IMR-90 (cell line): ENCODE results near the gene PTX4. TPM values are rescaled to one million over a fixed set of nuclear protein-coding genes. Genes with fewer than 3 reads are reported as not detected.

ENCODE experiments used
- ATAC-seq: fragments of 200-7000 bp; cut with Tn5 transposase; 2 replicates; pipeline ENCODE4 v1.9.1; 2020; ENCODE audit warnings: low read depth, mild to moderate bottlenecking, moderate library complexity
- BruUV-seq: library from RNA; stranded (reverse); fragments of 400-500 nt; replicated peaks from 2 replicates; lab custom pipeline; 2021; lab: Mats Ljungman, UMichigan
- CTCF ChIA-PET: fragments of 300-600 bp; formaldehyde crosslinking; extraction: SDS; loops from one replicate; lab custom pipeline; 2021; ENCODE audit warnings: antibody characterized with exemption; lab: Yijun Ruan, JAX
- POLR2A ChIA-PET: fragments of 300-600 bp; sonication (Branson Sonifier 250); formaldehyde crosslinking; loops from one replicate; lab custom pipeline; 2022; ENCODE audit warnings: antibody characterized with exemption; ENCODE audit not compliant: unreplicated experiment; lab: Charles Lee
- DNase-seq: peaks from one replicate; pipeline ENCODE4 v3.0.0; 2013
- H2AFZ ChIP-seq: replicated peaks from 2 replicates; pipeline ENCODE3; 2013; ENCODE audit warnings: low read length, mild to moderate bottlenecking; ENCODE audit not compliant: poor library complexity
- H2AK5ac ChIP-seq: 2 replicates; pipeline ENCODE4 v1.6.1; 2013; ENCODE audit warnings: low read depth, low read length, inconsistent platforms
- H2AK9ac ChIP-seq: replicated peaks from 2 replicates; pipeline ENCODE3; 2013; ENCODE audit warnings: mild to moderate bottlenecking, low read depth, low read length, moderate library complexity; ENCODE audit not compliant: poor library complexity
- H2BK120ac ChIP-seq: 2 replicates; pipeline ENCODE4 v1.6.1; 2013; ENCODE audit warnings: low read depth, low read length, inconsistent platforms
- H2BK15ac ChIP-seq: 3 replicates; pipeline ENCODE4 v1.6.1; 2013; ENCODE audit warnings: low read depth, low read length, inconsistent platforms
- H2BK20ac ChIP-seq: 2 replicates; pipeline ENCODE4 v1.6.1; 2013; ENCODE audit warnings: low read depth, mild to moderate bottlenecking, inconsistent platforms, low read length, moderate library complexity
- H2BK5ac ChIP-seq: 2 replicates; pipeline ENCODE4 v1.6.1; 2013; ENCODE audit warnings: mild to moderate bottlenecking, low read depth, low read length, inconsistent platforms; ENCODE audit not compliant: poor library complexity, severe bottlenecking
- H3K14ac ChIP-seq: replicated peaks from 2 replicates; pipeline ENCODE4 v1.6.1; 2013; ENCODE audit warnings: low read depth, low read length, inconsistent platforms
- H3K18ac ChIP-seq: 2 replicates; pipeline ENCODE4 v1.6.1; 2013; ENCODE audit warnings: low read depth, low read length, control low read depth
- H3K23ac ChIP-seq: 2 replicates; pipeline ENCODE4 v1.6.1; 2013; ENCODE audit warnings: low read depth, low read length, inconsistent platforms
- H3K27ac ChIP-seq: 2 replicates; pipeline ENCODE4 v1.5.1; 2013; ENCODE audit warnings: mild to moderate bottlenecking, control low read depth, low read length; ENCODE audit not compliant: insufficient read depth
- H3K27me3 ChIP-seq: 2 replicates; pipeline ENCODE4 v1.6.1; 2013; ENCODE audit warnings: low read length; ENCODE audit not compliant: control insufficient read depth, insufficient read depth
- H3K36me3 ChIP-seq: 2 replicates; pipeline ENCODE4 v1.6.1; 2013; ENCODE audit warnings: low read length, mixed read lengths; ENCODE audit not compliant: control insufficient read depth, insufficient read depth
- H3K4ac ChIP-seq: 2 replicates; pipeline ENCODE4 v1.6.1; 2013; ENCODE audit warnings: low read depth, low read length, inconsistent platforms
- H3K4me1 ChIP-seq: 2 replicates; pipeline ENCODE4 v1.6.1; 2013; ENCODE audit warnings: low read length, mixed read lengths; ENCODE audit not compliant: control insufficient read depth, insufficient read depth
- H3K4me2 ChIP-seq: 2 replicates; pipeline ENCODE4 v1.6.1; 2013; ENCODE audit warnings: low read depth, mild to moderate bottlenecking, control low read depth, low read length, moderate library complexity
- H3K4me3 ChIP-seq: 2 replicates; pipeline ENCODE4 v1.5.1; 2013; ENCODE audit warnings: low read depth, mild to moderate bottlenecking, control low read depth, low read length, moderate library complexity; ENCODE audit not compliant: insufficient read depth
- H3K56ac ChIP-seq: 2 replicates; pipeline ENCODE4 v1.6.1; 2013; ENCODE audit warnings: low read length, inconsistent platforms; ENCODE audit not compliant: insufficient read depth; ENCODE audit errors: extremely low read depth
- H3K79me1 ChIP-seq, 2 experiments: 2 replicates each; pipeline ENCODE4 v1.6.1; 2013; ENCODE audit warnings: low read length in 2 of 2, inconsistent platforms in 1 of 2, low read depth in 1 of 2
- H3K9ac ChIP-seq: 2 replicates; pipeline ENCODE4 v1.6.1; 2013; ENCODE audit warnings: low read depth, low read length, control low read depth
- H3K9me1 ChIP-seq: 2 replicates; pipeline ENCODE4 v1.6.1; 2013; ENCODE audit warnings: low read length, inconsistent platforms; ENCODE audit not compliant: insufficient read depth
- H3K9me3 ChIP-seq: 2 replicates; pipeline ENCODE4 v1.6.1; 2013; ENCODE audit warnings: low read length; ENCODE audit not compliant: control insufficient read depth, insufficient read depth
- H4K20me1 ChIP-seq: 2 replicates; pipeline ENCODE4 v1.6.1; 2013; ENCODE audit warnings: low read length, inconsistent platforms; ENCODE audit not compliant: insufficient read depth
- H4K5ac ChIP-seq: 2 replicates; pipeline ENCODE4 v1.6.1; 2013; ENCODE audit warnings: mild to moderate bottlenecking, low read depth, low read length, control low read depth
- H4K8ac ChIP-seq, 2 experiments: 2 replicates each; pipeline ENCODE4 v1.6.1; 2013; ENCODE audit warnings: low read depth in 2 of 2, low read length in 2 of 2, control low read depth in 1 of 2, inconsistent platforms in 1 of 2
- H4K91ac ChIP-seq: 2 replicates; pipeline ENCODE4 v1.6.1; 2013; ENCODE audit warnings: low read depth, low read length, inconsistent platforms; ENCODE audit not compliant: insufficient read depth
- BHLHE40 ChIP-seq: fragments of 150-350 bp; IDR thresholded peaks from 2 replicates; pipeline ENCODE4 v1.6.1; 2016; ENCODE audit warnings: mild to moderate bottlenecking, low read depth, low read length
- CEBPB ChIP-seq: IDR thresholded peaks from 2 replicates; pipeline ENCODE4 v1.6.1; 2012; ENCODE audit warnings: low read depth, low read length, improper control_type of control experiment
- CHD1 ChIP-seq: IDR thresholded peaks from 2 replicates; pipeline ENCODE4 v1.6.1; 2012; ENCODE audit warnings: low read depth, low read length, improper control_type of control experiment
- ELK1 ChIP-seq: fragments of 150-350 bp; IDR thresholded peaks from 2 replicates; pipeline ENCODE4 v1.6.1; 2016; ENCODE audit warnings: low read depth, mild to moderate bottlenecking, low read length, moderate library complexity, borderline replicate concordance
- FOS ChIP-seq: fragments of 150-350 bp; IDR thresholded peaks from 2 replicates; pipeline ENCODE4 v1.6.1; 2016; ENCODE audit warnings: low read depth, low read length
- MAFK ChIP-seq: IDR thresholded peaks from 2 replicates; pipeline ENCODE4 v1.6.1; 2012; ENCODE audit warnings: low read depth, low read length, improper control_type of control experiment
- MAZ ChIP-seq: IDR thresholded peaks from 2 replicates; pipeline ENCODE4 v1.6.1; 2012; ENCODE audit warnings: low read depth, mild to moderate bottlenecking, low read length, improper control_type of control experiment, moderate library complexity, borderline replicate concordance
- MXI1 ChIP-seq: IDR thresholded peaks from 2 replicates; pipeline ENCODE4 v1.6.1; 2012; ENCODE audit warnings: low read depth, mild to moderate bottlenecking, low read length, moderate library complexity, borderline replicate concordance
- NFE2L2 ChIP-seq: fragments of 150-350 bp; IDR thresholded peaks from 2 replicates; pipeline ENCODE4 v1.6.1; 2016; ENCODE audit warnings: low read depth, mild to moderate bottlenecking, low read length
- POLR2A ChIP-seq: IDR thresholded peaks from 2 replicates; pipeline ENCODE4 v1.6.1; 2012; ENCODE audit warnings: mild to moderate bottlenecking, low read depth, low read length
- RAD21 ChIP-seq: IDR thresholded peaks from 2 replicates; pipeline ENCODE4 v1.6.1; 2012; ENCODE audit warnings: low read length, improper control_type of control experiment
- RCOR1 ChIP-seq: IDR thresholded peaks from 2 replicates; pipeline ENCODE4 v1.6.1; 2012; ENCODE audit warnings: mild to moderate bottlenecking, low read length, improper control_type of control experiment; ENCODE audit not compliant: insufficient replicate concordance
- RFX5 ChIP-seq: IDR thresholded peaks from 2 replicates; pipeline ENCODE4 v1.8.0; 2012; ENCODE audit warnings: low read depth, mild to moderate bottlenecking, low read length, moderate library complexity
- SMC3 ChIP-seq: fragments of 150-350 bp; IDR thresholded peaks from 2 replicates; pipeline ENCODE4 v1.6.1; 2016; ENCODE audit warnings: low read depth, mild to moderate bottlenecking, antibody characterized with exemption, low read length, moderate library complexity
- WGBS, 2 experiments: methylation state at CpG; one replicate each; pipeline versions ENCODE4 v1.1.5 to v1.1.7; 2013; ENCODE audit warnings: missing lambda C conversion rate in 2 of 2; ENCODE audit not compliant: insufficient read length in 1 of 2; ENCODE audit errors: extremely low coverage in 2 of 2; 5-methylcytosine and 5-hydroxymethylcytosine counted together
- dilution Hi-C: fragments of 300-500 bp; cut with HindIII; formaldehyde crosslinking; loops from one replicate; pipeline ENCODE4 v1.14.3; 2018; ENCODE audit warnings: low sequenced_read_pairs; ENCODE audit not compliant: unreplicated experiment
- in situ Hi-C: fragments of 300-500 bp; cut with MboI; formaldehyde crosslinking; loops from 3 replicates; pipeline ENCODE4 v1.14.3; 2019; ENCODE audit warnings: low sequenced_read_pairs, inconsistent platforms, mixed read lengths
- intact Hi-C: fragments of 100-400 bp; cut with micrococcal nuclease; formaldehyde crosslinking; loops from 2 replicates; pipeline ENCODE4 v1.10.0; 2022
- polyA plus RNA-seq, 3 experiments: library from polyadenylated mRNA; depleted of rRNA; stranded (reverse); fragments of >200 nt; gene quantifications; 2 replicates each; pipeline ENCODE4 v1.2.3, GENCODE V29; 2012; ENCODE audit warnings: low replicate concordance in 1 of 3
- total RNA-seq: library from RNA; depleted of rRNA; stranded (reverse); fragments of >200 nt; gene quantifications from 2 replicates; pipeline ENCODE4 v1.2.3, GENCODE V29; 2012
- TF ChIP-seq, protein P1 (sequence below): conservative IDR thresholded peaks from 2 replicates; pipeline ENCODE4 v1.5.1; 2012; ENCODE audit warnings: mild to moderate bottlenecking, low read depth, low read length, improper control_type of control experiment
- TF ChIP-seq, protein P2 (sequence below): fragments of 150-350 bp; IDR thresholded peaks from 2 replicates; pipeline ENCODE4 v1.6.1; 2017; ENCODE audit warnings: mild to moderate bottlenecking, antibody characterized with exemption, low read length, low read depth

Gene PTX4
- total and polyA plus RNA-seq, 2 of the 4 experiments (the other 2 are of a cell fraction): 0.07 TPM; not detected in 1

DNA sequence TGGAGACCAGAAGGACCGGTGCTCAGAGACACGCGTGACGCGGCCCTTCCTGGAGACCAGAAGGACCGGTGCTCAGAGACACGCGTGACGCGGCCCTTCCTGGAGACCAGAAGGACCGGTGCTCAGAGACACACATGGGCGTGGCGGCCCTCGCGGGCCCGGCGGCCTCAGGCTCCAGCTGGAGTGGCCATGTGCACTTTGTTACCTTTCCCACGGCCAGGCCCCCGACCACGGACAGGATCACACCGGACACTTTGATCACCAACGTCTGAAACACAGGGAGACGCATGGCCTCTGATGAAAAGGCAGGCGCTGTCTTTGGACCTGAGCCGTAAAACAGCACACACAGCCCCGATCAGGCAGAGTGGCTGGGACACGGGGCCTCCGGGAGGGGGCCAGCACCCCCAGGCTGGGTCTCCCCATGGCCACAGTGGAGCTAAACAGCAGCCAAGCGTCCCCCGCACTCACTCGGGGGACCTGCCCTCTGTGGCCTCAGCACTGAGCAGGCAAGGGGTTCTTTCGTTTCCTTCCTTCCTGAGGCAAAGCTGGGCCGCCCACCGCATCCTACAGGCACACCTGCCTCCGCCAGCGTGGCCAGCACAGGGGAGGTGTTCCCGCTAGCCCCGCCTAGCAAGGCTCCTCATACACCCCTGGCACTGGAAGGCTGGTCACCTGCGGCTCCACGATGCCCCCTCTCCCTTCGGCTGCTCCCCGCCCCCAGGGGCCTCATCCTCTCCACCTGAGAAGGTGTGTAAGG lies 31.1 kb downstream of the PTX4 start:
- Histone ChIP-seq H3K4ac (no peak overlapping the region), H2BK5ac (no peak overlapping the region), H2AK9ac (no peak overlapping the region), H3K27ac (no peak overlapping the region), H2BK120ac (no peak overlapping the region), H3K4me2 (no peak overlapping the region), H3K27me3 (no peaks in the 10 kb centered on the region), H2AFZ (no peak overlapping the region), H3K56ac (no peak overlapping the region), H3K4me1 (no peaks in the 10 kb centered on the region), H4K8ac (no peak overlapping the region), H4K5ac (no peak overlapping the region), H3K9me1 (no peaks in the 10 kb centered on the region), H3K9ac (no peak overlapping the region), H3K79me1 (peaks cover 0 to 4% of the 10 kb centered on the region in 2 experiments; a peak in 1 of 4 replicates), H3K23ac (no peak overlapping the region), H3K14ac (no peak overlapping the region), H4K20me1 (no peaks in the 10 kb centered on the region), H3K36me3 (peaks cover 49% of the 10 kb centered on the region), H2BK15ac (no peak overlapping the region), H4K91ac (no peak overlapping the region), H2BK20ac (no peak overlapping the region), H2AK5ac (no peak overlapping the region), H3K18ac (no peak overlapping the region), H3K4me3 (no peak overlapping the region), H3K9me3 (no peaks in the 10 kb centered on the region)
- ATAC-seq (no peak), DNase-seq (no peak)
- intact Hi-C loops (no loop called here), in situ Hi-C loops (no loop called here), dilution Hi-C loops (no loop called here)
- POLR2A ChIA-PET: no interaction called here
- CTCF ChIA-PET: no interaction called here
- BruUV-seq: no TSS peak
- TF ChIP-seq FOS (no peak), ELK1 (no peak), MXI1 (no peak), RCOR1 (no peak), POLR2A (no peak), RAD21 (no peak), CHD1 (no peak), SMC3 (no peak), MAZ (no peak), MAFK (no peak), NFE2L2 (no peak), BHLHE40 (no peak), RFX5 (no peak), CEBPB (no peak)
- TF ChIP-seq, protein P1, sequence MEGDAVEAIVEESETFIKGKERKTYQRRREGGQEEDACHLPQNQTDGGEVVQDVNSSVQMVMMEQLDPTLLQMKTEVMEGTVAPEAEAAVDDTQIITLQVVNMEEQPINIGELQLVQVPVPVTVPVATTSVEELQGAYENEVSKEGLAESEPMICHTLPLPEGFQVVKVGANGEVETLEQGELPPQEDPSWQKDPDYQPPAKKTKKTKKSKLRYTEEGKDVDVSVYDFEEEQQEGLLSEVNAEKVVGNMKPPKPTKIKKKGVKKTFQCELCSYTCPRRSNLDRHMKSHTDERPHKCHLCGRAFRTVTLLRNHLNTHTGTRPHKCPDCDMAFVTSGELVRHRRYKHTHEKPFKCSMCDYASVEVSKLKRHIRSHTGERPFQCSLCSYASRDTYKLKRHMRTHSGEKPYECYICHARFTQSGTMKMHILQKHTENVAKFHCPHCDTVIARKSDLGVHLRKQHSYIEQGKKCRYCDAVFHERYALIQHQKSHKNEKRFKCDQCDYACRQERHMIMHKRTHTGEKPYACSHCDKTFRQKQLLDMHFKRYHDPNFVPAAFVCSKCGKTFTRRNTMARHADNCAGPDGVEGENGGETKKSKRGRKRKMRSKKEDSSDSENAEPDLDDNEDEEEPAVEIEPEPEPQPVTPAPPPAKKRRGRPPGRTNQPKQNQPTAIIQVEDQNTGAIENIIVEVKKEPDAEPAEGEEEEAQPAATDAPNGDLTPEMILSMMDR: no peak
- TF ChIP-seq, protein P2, sequence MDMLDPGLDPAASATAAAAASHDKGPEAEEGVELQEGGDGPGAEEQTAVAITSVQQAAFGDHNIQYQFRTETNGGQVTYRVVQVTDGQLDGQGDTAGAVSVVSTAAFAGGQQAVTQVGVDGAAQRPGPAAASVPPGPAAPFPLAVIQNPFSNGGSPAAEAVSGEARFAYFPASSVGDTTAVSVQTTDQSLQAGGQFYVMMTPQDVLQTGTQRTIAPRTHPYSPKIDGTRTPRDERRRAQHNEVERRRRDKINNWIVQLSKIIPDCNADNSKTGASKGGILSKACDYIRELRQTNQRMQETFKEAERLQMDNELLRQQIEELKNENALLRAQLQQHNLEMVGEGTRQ: no peak
- WGBS, 2 experiments: 96% methylated on average over 21 of the region's 42 CpGs; no CpG with 5 or more reads in 1 of the 2 experiments
